KOPT-K1 (cell line): ENCODE results near the gene CNTROB.

ENCODE experiments used
- H3K27ac ChIP-seq: fragments of 200-600 bp; sonication (generic); 2 replicates; pipeline ENCODE4 v1.5.1; 2016; ENCODE audit warnings: antibody characterized with exemption, mild to moderate bottlenecking, low read depth, low read length; ENCODE audit not compliant: poor library complexity, severe bottlenecking
- H3K36me3 ChIP-seq: fragments of 200-600 bp; sonication (generic); 2 replicates; pipeline ENCODE4 v1.5.1; 2017; ENCODE audit warnings: antibody characterized with exemption, mild to moderate bottlenecking, low read length, moderate library complexity; ENCODE audit not compliant: insufficient read depth
- H3K9me3 ChIP-seq: fragments of 200-600 bp; sonication (generic); 2 replicates; pipeline ENCODE4 v1.5.1; 2017; ENCODE audit warnings: antibody characterized with exemption, low read length, mild to moderate bottlenecking; ENCODE audit not compliant: insufficient read depth, poor library complexity, severe bottlenecking

CNTROB gene, protein sequence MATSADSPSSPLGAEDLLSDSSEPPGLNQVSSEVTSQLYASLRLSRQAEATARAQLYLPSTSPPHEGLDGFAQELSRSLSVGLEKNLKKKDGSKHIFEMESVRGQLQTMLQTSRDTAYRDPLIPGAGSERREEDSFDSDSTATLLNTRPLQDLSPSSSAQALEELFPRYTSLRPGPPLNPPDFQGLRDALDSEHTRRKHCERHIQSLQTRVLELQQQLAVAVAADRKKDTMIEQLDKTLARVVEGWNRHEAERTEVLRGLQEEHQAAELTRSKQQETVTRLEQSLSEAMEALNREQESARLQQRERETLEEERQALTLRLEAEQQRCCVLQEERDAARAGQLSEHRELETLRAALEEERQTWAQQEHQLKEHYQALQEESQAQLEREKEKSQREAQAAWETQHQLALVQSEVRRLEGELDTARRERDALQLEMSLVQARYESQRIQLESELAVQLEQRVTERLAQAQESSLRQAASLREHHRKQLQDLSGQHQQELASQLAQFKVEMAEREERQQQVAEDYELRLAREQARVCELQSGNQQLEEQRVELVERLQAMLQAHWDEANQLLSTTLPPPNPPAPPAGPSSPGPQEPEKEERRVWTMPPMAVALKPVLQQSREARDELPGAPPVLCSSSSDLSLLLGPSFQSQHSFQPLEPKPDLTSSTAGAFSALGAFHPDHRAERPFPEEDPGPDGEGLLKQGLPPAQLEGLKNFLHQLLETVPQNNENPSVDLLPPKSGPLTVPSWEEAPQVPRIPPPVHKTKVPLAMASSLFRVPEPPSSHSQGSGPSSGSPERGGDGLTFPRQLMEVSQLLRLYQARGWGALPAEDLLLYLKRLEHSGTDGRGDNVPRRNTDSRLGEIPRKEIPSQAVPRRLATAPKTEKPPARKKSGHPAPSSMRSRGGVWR

DNA sequence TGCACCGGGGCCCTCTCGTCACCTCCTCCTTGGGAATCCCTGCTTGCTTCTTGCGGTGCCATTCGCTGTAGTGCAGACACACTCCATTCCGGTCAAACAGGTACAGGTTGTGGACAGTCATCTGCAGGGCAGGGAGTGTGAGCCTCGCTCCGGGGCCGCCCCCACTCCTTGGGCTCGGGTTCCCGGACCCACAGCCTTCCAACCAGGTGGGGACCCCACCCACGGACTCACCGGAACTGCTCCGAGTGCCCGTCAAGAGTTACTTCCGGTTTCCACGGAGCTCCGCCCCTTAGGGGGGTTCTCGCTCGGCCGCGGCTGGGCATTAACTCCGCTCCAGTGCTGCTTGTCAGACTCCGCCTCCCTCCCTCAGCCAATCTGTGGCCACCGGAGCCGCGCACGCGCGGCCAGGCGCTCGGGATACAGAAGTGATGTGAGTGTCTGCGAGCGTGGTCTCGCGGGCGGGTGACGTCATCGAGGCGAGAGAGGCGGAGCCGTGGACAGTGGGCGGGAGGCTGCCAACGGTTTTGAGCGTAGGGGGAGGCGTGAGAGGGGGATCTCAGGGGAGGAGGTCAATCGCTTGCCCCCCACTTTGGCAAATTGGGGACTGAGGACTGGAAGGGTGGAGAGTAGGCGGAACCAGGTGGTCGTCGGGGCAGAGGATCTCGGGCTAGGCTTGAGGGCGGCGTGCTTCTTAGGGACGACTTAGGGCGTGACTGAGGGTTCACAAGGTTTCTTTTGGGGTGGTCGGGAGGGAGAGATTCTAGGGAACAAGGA lies at the start of gene CNTROB, which contains the start of gene TRAPPC1:
Gene CNTROB (plus strand): TSS at position 498 of the 774 bp plus-strand sequence. CDS start 874 bp downstream, outside the sequence.
Gene TRAPPC1 (minus strand): TSS at position 238 of the 774 bp plus-strand sequence. CDS start 117 bp downstream, at position 121.
- H3K27ac ChIP-seq: peak within 1 kb of the TSS; percentile 92
- no peaks in the 10 kb centered on the region for H3K9me3 ChIP-seq
- peaks cover 30% of the 10 kb centered on the region for H3K36me3 ChIP-seq

DNA sequence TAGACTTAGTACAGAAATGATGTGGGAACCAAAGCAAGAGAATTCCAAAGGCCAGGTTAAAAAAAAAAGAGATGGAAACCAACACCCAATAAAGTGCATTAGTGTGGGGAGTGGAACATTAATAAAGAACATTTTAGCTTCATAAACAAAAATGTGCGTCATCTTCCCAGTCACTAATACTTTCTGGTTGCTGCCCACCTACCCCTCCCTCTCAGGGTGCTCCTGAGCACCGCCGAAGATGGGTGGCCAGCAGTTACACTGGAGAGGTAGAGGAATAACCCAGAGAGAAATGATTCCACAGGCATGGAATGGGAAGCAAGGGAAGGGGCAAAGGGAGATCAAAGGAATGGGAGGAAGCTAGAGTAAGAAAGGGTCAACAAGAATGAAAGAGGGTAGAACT lies 49.4 kb upstream of the CNTROB start:
- H3K9me3 ChIP-seq: no peaks in the 10 kb centered on the region
- H3K36me3 ChIP-seq: 0 out of 2 replicates have a peak, but pooled peaks cover 5% of the 10 kb centered on the region
- H3K27ac ChIP-seq: no peak overlapping the region

DNA sequence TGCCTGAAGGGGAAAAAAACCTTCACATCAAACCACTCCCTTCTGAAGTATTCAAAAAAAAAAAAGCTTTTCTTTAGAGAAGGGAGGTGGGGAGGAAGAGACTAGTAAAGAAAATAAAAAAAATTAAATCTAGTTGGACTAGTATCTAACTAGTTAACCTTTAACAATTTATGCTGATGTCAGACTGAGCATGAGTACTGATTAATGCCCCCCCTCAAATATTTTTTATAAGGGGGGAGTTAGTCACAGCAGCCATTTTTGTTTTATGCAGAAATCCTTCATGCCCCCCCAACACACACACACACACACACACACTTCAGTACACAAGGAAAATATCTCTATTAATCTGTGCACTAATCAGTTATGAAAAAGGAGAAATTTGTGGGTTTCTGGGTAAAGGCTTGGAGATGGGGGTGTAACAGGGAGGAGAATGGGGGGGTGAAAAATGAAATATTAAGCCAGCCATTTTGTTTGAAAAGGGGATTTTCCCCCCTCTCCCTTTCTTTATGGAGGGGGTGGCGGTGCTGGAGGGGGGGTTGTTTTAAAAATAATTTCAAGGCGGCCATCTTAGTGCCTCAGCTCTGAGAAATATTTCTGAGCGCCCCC lies 48.1 kb upstream of the CNTROB start:
- Histone ChIP-seq H3K27ac (peak overlapping the region; percentile 21), H3K9me3 (no peaks in the 10 kb centered on the region), H3K36me3 (0 out of 2 replicates have a peak, but pooled peaks cover 5% of the 10 kb centered on the region)

DNA sequence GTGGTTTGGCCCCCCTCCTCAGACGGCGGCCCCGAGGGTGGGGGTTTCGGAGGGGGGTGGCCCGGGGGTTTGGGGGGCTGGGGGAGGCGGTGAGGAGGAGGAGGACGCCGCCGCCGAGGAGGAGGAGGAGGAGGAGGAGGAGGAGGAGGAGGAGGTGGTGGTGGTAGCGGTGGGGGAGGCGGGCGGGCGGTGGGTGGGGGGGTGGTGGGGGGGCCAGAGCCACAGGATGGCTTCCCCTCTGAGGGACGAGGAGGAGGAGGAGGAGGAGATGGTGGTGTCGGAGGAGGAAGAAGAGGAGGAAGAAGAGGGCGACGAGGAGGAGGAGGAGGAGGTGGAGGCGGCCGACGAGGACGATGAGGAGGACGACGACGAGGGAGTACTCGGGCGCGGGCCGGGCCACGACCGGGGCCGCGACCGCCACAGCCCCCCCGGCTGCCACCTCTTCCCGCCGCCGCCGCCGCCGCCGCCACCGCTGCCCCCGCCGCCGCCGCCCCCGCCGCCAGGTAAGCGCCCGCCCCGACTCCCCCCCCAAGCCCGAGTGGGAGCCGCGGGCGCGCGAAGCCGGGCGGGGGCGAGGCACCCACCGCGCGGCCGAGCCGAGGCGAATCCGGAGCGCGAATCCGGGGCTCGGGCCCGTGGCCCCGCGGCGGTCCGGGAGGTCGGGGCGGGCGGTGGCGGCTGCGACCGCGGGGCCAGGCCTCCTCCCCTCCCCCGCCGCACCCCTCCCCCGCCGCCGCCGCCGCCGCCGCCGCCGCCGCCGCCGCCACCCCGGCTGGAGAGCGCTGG lies 47.2 kb upstream of the CNTROB start:
- Histone ChIP-seq H3K36me3 (peaks cover 10% of the 10 kb centered on the region; the same call in 1 of the 2 replicates), H3K27ac (peak overlapping the region; percentile 93), H3K9me3 (no peaks in the 10 kb centered on the region)

DNA sequence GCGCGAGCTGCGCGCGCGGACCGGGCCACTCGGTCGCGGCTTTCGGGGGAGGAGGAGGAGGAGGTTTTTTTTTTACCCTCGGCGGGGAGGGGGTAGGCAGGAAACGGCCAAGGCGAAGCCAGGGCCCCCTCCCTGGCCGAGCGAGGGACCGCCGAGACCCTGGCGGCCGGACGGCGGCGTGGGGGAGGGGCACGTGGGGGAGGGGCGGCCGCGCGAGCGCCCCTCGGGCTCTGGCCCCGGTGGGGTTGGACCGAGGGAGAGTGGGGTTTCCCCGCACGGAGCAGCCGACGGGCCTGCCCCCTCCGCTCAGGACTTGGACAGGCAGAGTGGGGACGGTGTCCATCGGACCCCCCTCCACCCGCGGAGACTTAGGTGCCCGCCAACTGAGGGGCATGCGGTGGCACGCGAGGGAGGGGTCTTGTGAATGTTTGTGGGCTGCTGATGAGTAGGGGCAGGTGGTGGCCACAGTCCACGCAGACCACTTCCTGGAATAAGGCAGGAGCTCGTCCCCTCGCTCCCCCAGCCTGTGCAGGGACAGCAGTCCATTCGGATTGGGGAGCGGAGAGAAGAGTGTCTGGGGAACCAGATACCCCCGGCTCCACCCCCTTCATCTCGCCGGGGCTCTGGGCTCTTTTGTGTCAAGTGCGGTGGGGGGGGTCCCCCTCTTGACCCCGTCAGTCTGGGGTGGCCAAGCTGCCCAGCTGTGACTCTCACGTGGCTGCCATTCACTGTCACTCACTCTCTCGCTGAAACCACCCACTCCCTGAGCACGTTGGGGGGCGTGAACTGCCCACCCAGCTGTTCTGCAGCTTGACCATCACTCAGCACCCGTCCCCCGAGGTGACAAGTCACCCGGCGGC lies 46.4 kb upstream of the CNTROB start:
- H3K27ac ChIP-seq: peak overlapping the region; percentile 93
- H3K36me3 ChIP-seq: peaks cover 16% of the 10 kb centered on the region
- no peaks in the 10 kb centered on the region for H3K9me3 ChIP-seq

DNA sequence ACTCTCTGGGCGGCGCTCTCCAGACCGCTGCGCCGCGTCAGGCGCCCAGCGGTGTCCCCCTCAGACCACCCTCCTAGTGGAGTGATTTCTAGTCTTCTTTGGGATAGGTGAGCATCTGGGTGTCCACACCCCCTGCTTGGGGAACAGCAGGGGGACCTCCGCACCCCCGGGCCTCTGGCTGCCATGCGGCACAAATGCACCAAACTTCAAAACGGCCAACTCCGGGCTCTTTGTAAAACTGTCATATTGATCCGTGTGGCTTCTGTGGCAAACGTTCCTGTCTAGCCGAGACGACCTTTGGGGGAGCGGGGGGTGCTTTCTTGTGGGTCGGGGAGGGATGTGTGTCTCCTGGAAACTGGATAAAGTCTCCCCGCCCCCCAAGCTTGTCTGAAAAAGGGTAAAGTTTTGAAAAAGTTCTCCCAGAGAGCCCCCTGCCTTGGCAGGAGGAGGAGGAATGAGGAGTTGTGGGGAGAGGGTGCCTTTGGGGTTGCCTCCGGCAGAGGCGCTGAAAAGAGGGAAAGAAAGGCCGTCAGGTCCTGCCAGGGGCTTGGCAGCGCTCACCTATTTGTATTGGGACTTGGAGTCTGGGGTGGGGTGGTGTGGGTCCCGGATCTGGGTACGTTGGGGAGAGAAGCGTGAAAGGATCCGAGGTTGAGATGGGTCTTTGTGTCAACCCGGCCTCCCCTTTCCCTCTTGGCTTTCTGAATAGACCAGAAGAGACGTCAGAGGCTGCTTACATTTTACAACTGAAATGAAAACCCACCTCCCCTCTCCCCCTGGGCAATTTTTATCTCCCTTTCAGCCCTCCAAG lies 45.6 kb upstream of the CNTROB start:
- Histone ChIP-seq H3K36me3 (peaks cover 22% of the 10 kb centered on the region), H3K9me3 (no peaks in the 10 kb centered on the region), H3K27ac (peak overlapping the region; percentile 93)

DNA sequence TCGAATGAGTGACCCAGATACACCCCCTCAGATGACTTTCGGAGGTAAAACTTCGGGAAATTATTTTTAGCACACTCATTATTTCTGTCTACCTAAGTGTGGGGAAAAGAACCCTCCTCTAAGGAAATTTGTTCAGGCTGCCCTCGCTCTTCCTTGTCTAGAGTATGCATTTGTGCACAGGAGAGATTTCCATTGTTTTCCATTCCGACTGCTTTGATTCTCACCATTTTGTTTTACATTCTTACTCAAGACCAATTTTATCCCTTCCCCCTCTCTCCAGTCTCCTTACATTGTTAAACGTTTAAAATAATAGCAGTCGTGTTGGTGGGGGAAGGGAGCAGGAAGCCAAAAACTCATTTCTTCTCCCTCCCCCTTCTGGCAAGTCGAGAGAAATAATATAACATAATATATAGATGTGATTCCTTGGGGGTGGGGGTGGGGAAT lies 44.9 kb upstream of the CNTROB start:
- H3K27ac ChIP-seq: peak overlapping the region; percentile 93
- no peaks in the 10 kb centered on the region for H3K9me3 ChIP-seq
- H3K36me3 ChIP-seq: peaks cover 28% of the 10 kb centered on the region

DNA sequence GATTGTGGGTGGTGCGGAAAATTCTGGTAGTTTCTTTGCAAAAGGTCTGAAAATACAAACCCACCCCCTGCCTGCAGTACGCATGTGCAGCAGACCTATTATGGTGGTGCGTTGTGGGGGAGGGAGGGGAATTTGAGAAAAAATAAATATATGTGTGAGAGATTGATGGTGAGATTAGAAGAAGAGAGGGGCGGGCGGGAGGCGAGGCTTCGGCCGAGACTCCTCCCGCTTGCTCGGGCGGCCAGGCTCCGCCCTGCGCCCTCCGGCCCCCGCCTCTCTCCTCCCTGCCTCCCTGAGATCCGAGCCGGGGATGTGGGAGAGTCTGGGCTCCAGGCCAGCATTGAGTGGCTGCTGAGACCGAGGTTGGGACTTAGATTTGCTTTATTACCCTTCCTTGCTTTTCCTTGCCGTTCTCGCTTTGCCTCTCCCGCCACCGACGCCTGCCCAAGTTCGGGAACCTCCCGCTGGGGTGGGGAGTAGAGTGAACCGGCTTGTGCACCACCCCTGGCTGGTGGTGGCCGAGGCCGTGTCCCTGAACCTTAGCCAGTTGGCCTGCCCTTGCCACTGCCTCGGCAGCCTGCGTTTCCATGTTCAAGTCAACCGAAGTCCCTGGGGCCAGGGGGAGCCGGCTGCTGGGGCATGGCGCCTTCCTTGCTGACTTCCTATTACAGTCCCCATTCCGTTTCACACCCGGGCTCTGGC lies 44.4 kb upstream of the CNTROB start:
- H3K36me3 ChIP-seq: peaks cover 33% of the 10 kb centered on the region
- H3K27ac ChIP-seq: peak overlapping the region; percentile 93

DNA sequence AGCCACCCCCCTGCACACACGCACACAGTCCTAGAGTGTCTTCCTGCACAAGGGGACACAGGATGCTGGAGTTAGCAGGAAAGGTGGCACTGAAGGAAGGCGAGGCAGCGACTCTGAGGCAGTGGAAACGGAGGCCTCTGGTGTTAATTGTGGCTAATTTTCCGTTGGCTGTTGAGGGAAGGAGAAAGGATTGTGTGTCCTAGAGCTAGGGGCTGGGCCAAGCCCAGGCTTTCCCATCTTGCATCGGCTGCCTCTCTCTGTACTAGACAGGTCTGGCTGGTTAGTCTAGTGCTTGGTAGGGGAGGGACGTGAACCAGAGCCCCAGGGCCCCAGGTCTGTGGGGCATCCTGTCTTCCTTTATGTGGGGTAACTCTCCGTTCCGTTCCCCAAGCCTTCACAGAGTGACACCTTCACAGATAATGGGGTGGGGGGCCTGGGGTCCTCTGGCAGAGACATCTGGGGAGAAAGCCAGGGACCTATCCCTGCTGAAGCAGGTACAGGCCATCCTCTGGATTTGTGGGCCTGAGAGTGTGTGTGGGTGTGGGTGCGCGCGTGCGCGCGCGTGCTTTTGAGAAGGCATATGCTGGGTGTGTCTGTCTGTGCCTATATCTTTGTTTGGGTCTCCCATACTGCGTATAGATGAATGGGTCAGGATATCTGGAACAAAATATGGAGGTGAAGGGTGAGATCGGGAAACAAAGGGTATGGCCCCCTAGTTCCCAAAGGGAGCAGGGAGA lies 43.7 kb upstream of the CNTROB start, which contains the start of gene CHD3:
Gene CHD3 (plus strand): TSS at position 606 of the 737 bp plus-strand sequence. CDS start 212 bp downstream, outside the sequence.
- Histone ChIP-seq H3K27ac (peak within 1 kb of the TSS; percentile 93), H3K9me3 (no peaks in the 10 kb centered on the region), H3K36me3 (peaks cover 38% of the 10 kb centered on the region)

More for the DNA sequence above, 44.4 kb upstream of the CNTROB start:
- H3K9me3 ChIP-seq: no peaks in the 10 kb centered on the region

DNA sequence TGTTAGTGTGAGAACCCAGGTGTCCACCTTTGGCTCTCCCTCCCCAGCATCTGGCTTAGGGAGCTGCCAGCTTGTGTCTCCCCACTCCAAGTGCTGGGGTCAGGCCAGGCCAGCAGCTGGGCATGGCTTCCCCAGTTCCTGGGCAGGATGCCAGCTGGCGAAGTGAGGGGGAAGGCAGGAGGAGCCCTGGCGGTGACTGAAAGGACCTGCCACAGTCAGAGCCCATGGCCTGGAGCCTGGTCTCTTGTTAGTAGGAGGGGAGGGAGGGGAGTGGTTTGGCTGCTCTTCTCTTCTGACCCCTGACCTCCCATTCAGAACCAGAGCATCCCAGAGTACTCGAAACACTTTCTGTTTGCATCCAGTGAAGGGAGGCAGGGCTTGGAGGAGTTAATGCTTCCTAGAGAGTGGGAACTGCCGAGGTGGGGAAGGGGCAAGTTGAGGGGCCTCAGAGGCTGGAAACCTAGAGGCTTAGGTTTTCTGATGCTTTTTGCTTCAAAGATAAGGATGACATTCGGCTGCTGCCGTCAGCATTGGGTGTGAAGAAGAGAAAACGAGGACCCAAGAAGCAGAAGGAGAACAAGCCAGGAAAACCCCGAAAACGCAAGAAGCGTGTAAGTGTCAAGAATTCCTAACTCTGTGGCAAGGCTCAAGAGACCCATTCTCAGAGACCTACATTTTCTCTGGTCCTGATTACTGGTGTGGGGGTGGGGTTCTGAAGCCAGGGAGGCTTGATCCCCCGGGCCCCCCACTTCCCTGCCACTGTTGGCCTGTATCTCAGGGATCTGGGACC lies 42.6 kb upstream of the CNTROB start:
- Histone ChIP-seq H3K36me3 (peaks cover 48% of the 10 kb centered on the region), H3K9me3 (no peaks in the 10 kb centered on the region), H3K27ac (peak overlapping the region; percentile 93)
